ENCODE measurements around the gene OSGEP. TPM values are rescaled to one million over a fixed set of nuclear protein-coding genes. Genes with fewer than 3 reads are reported as not detected.

The OSGEP gene
- total and polyA plus RNA-seq, 2 of the 13 experiments (the other 11 are each of a cell fraction or from before 2014, with no cell fraction given) = 39.7 to 41.1 TPM

- peak; percentile 81 for TF ChIP-seq YY1 (IDR thresholded peaks at IDR 0.05; ENCODE audit: insufficient read depth, insufficient replicate concordance, low read depth, low read length)
- no peak for TF ChIP-seq ZNF7 (CRISPR knock-in tag; IDR thresholded peaks at IDR 0.05)
- TF ChIP-seq, protein P1, sequence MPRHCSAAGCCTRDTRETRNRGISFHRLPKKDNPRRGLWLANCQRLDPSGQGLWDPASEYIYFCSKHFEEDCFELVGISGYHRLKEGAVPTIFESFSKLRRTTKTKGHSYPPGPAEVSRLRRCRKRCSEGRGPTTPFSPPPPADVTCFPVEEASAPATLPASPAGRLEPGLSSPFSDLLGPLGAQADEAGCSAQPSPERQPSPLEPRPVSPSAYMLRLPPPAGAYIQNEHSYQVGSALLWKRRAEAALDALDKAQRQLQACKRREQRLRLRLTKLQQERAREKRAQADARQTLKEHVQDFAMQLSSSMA (CRISPR knock-in tag; IDR thresholded peaks at IDR 0.05) = peak; percentile 46; the same call in 1 of the 2 replicates
- TF ChIP-seq PRDM4 (CRISPR knock-in tag; IDR thresholded peaks at IDR 0.05; ENCODE audit: borderline replicate concordance) = no peak; the same call in 1 of the 2 replicates
- TF ChIP-seq ZSCAN12 (CRISPR knock-in tag; IDR thresholded peaks at IDR 0.05) = no peak
- TF ChIP-seq CTCF (CRISPR knock-in tag; IDR thresholded peaks at IDR 0.05) = 0 out of 2 replicates have a peak, but pooled peaks have one; percentile 13
- TF ChIP-seq MED1 (CRISPR knock-in tag; IDR thresholded peaks at IDR 0.05) = peak; percentile 45
- no peak; the same call in 1 of the 2 replicates for TF ChIP-seq ZNF225 (CRISPR knock-in tag; IDR thresholded peaks at IDR 0.05)
- no peak for TF ChIP-seq MYNN (CRISPR knock-in tag; IDR thresholded peaks at IDR 0.05; ENCODE audit: low read depth)
- TF ChIP-seq, protein P2, sequence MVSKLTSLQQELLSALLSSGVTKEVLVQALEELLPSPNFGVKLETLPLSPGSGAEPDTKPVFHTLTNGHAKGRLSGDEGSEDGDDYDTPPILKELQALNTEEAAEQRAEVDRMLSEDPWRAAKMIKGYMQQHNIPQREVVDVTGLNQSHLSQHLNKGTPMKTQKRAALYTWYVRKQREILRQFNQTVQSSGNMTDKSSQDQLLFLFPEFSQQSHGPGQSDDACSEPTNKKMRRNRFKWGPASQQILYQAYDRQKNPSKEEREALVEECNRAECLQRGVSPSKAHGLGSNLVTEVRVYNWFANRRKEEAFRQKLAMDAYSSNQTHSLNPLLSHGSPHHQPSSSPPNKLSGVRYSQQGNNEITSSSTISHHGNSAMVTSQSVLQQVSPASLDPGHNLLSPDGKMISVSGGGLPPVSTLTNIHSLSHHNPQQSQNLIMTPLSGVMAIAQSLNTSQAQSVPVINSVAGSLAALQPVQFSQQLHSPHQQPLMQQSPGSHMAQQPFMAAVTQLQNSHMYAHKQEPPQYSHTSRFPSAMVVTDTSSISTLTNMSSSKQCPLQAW (CRISPR knock-in tag; IDR thresholded peaks at IDR 0.05) = peak; percentile 69; the same call in 1 of the 2 replicates
- peak; percentile 83; the same call in 1 of the 2 replicates for TF ChIP-seq ZZZ3 (CRISPR knock-in tag; IDR thresholded peaks at IDR 0.05; ENCODE audit: borderline replicate concordance)
- no peak for TF ChIP-seq IRF1 (CRISPR knock-in tag; IDR thresholded peaks at IDR 0.05; ENCODE audit: low read depth)
- TF ChIP-seq ZNF776 (CRISPR knock-in tag; IDR thresholded peaks at IDR 0.05) = peak; percentile 81
- TF ChIP-seq ZNF260 (CRISPR knock-in tag; IDR thresholded peaks at IDR 0.05; ENCODE audit: borderline replicate concordance, low read depth) = no peak
- no peak; the same call in 1 of the 2 replicates for TF ChIP-seq ZBTB46 (CRISPR knock-in tag; IDR thresholded peaks at IDR 0.05; ENCODE audit: borderline replicate concordance)
- TF ChIP-seq ZNF850 (CRISPR knock-in tag; conservative IDR thresholded peaks at IDR 0.05) = no peak
Observed at GRCh38 chr14:20454516-20455354, at the start of gene OSGEP, which contains the start of gene APEX1 (continued).
